ENCODE data around the gene ABHD2.
"Not testable (repeated sequence)": the region's sequence is repeated elsewhere in the genome, so short reads cannot be mapped to it uniquely, and the experiment has no call there.

- not testable (repeated sequence) for TF ChIP-seq CTCF (conservative IDR thresholded peaks at IDR 0.05; ENCODE audit: low read length); EZH2phosphoT487 (IDR thresholded peaks at IDR 0.05; ENCODE audit: borderline replicate concordance, low read depth, low read length)
Measured at GRCh38 chr15:89085933-89086332, 2.3 kb upstream of the ABHD2 start.

Data from OCI-LY7 (cell line).